ENCODE measurements around the gene BCL3.
A peak's percentile ranks its signal among the peaks of the same experiment; 100 is the strongest.

The BCL3 gene

GRCh38 chr19:44752816-44753625 lies 4.5 kb downstream of the BCL3 start (continued):
- TF ChIP-seq ZNF654 (tag by site-specific recombination; IDR thresholded peaks at IDR 0.05; ENCODE audit: low read depth) (no peak), ZEB2 (tag by site-specific recombination; IDR thresholded peaks at IDR 0.05) (peak; percentile 84), ZNF677 (tag by site-specific recombination; IDR thresholded peaks at IDR 0.05) (no peak), ZFP3 (tag by site-specific recombination; IDR thresholded peaks at IDR 0.05; ENCODE audit: low read depth) (no peak), ZNF530 (tag by site-specific recombination; IDR thresholded peaks at IDR 0.05; ENCODE audit: low read depth) (no peak), ZNF148 (tag by site-specific recombination; IDR thresholded peaks at IDR 0.05; ENCODE audit: borderline replicate concordance) (no peak), ZNF146 (tag by site-specific recombination; IDR thresholded peaks at IDR 0.05) (no peak), ZNF596 (tag by site-specific recombination; IDR thresholded peaks at IDR 0.05) (no peak), YY1 (tag by site-specific recombination; IDR thresholded peaks at IDR 0.05) (no peak), ZNF473 (tag by site-specific recombination; IDR thresholded peaks at IDR 0.05) (no peak), ZNF704 (tag by site-specific recombination; IDR thresholded peaks at IDR 0.05) (no peak), ZNF76 (tag by site-specific recombination; IDR thresholded peaks at IDR 0.05; ENCODE audit: borderline replicate concordance, low read depth) (peak; percentile 75), AEBP2 (tag by site-specific recombination; IDR thresholded peaks at IDR 0.05; ENCODE audit: borderline replicate concordance) (no peak), ZBTB10 (tag by site-specific recombination; IDR thresholded peaks at IDR 0.05) (peak; percentile 92)
- TF ChIP-seq, protein P1, sequence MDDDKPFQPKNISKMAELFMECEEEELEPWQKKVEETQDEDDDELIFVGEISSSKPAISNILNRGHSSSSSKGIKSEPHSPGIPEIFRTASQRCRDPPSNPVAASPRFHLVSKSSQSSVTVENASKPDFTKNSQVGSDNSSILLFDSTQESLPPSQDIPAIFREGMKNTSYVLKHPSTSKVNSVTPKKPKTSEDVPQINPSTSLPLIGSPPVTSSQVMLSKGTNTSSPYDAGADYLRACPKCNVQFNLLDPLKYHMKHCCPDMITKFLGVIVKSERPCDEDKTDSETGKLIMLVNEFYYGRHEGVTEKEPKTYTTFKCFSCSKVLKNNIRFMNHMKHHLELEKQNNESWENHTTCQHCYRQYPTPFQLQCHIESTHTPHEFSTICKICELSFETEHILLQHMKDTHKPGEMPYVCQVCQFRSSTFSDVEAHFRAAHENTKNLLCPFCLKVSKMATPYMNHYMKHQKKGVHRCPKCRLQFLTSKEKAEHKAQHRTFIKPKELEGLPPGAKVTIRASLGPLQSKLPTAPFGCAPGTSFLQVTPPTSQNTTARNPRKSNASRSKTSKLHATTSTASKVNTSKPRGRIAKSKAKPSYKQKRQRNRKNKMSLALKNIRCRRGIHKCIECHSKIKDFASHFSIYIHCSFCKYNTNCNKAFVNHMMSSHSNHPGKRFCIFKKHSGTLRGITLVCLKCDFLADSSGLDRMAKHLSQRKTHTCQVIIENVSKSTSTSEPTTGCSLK (tag by site-specific recombination; IDR thresholded peaks at IDR 0.05), result no peak
- TF ChIP-seq, protein P2, sequence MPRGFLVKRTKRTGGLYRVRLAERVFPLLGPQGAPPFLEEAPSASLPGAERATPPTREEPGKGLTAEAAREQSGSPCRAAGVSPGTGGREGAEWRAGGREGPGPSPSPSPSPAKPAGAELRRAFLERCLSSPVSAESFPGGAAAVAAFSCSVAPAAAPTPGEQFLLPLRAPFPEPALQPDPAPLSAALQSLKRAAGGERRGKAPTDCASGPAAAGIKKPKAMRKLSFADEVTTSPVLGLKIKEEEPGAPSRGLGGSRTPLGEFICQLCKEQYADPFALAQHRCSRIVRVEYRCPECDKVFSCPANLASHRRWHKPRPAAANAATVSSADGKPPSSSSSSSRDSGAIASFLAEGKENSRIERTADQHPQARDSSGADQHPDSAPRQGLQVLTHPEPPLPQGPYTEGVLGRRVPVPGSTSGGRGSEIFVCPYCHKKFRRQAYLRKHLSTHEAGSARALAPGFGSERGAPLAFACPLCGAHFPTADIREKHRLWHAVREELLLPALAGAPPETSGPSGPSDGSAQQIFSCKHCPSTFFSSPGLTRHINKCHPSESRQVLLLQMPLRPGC (tag by site-specific recombination; IDR thresholded peaks at IDR 0.05), result no peak
- TF ChIP-seq, protein P3, sequence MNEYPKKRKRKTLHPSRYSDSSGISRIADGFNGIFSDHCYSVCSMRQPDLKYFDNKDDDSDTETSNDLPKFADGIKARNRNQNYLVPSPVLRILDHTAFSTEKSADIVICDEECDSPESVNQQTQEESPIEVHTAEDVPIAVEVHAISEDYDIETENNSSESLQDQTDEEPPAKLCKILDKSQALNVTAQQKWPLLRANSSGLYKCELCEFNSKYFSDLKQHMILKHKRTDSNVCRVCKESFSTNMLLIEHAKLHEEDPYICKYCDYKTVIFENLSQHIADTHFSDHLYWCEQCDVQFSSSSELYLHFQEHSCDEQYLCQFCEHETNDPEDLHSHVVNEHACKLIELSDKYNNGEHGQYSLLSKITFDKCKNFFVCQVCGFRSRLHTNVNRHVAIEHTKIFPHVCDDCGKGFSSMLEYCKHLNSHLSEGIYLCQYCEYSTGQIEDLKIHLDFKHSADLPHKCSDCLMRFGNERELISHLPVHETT (tag by site-specific recombination; IDR thresholded peaks at IDR 0.05), result no peak
- TF ChIP-seq, protein P4, sequence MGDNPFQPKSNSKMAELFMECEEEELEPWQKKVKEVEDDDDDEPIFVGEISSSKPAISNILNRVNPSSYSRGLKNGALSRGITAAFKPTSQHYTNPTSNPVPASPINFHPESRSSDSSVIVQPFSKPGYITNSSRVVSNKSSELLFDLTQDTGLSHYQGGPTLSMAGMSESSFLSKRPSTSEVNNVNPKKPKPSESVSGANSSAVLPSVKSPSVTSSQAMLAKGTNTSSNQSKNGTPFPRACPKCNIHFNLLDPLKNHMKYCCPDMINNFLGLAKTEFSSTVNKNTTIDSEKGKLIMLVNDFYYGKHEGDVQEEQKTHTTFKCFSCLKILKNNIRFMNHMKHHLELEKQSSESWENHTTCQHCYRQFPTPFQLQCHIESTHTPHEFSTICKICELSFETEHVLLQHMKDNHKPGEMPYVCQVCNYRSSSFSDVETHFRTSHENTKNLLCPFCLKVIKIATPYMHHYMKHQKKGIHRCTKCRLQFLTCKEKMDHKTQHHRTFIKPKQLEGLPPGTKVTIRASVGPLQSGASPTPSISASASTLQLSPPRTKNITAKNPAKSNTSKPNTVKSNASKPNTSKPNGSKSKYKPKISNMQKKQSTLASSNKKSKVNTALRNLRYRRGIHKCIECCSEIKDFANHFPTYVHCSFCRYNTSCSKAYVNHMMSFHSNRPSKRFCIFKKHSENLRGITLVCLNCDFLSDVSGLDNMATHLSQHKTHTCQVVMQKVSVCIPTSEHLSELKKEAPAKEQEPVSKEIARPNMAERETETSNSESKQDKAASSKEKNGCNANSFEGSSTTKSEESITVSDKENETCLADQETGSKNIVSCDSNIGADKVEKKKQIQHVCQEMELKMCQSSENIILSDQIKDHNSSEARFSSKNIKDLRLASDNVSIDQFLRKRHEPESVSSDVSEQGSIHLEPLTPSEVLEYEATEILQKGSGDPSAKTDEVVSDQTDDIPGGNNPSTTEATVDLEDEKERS (tag by site-specific recombination; IDR thresholded peaks at IDR 0.05), result 0 out of 2 replicates have a peak, but pooled peaks have one; percentile 8
- TF ChIP-seq, protein P5, sequence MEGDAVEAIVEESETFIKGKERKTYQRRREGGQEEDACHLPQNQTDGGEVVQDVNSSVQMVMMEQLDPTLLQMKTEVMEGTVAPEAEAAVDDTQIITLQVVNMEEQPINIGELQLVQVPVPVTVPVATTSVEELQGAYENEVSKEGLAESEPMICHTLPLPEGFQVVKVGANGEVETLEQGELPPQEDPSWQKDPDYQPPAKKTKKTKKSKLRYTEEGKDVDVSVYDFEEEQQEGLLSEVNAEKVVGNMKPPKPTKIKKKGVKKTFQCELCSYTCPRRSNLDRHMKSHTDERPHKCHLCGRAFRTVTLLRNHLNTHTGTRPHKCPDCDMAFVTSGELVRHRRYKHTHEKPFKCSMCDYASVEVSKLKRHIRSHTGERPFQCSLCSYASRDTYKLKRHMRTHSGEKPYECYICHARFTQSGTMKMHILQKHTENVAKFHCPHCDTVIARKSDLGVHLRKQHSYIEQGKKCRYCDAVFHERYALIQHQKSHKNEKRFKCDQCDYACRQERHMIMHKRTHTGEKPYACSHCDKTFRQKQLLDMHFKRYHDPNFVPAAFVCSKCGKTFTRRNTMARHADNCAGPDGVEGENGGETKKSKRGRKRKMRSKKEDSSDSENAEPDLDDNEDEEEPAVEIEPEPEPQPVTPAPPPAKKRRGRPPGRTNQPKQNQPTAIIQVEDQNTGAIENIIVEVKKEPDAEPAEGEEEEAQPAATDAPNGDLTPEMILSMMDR (tag by site-specific recombination; IDR thresholded peaks at IDR 0.05), result 0 out of 2 replicates have a peak, but pooled peaks have one; percentile 17
